ENCODE data around the gene TMEM42. TPM values are rescaled to one million over a fixed set of nuclear protein-coding genes. Genes with fewer than 3 reads are reported as not detected.

Gene TMEM42
- total and polyA plus RNA-seq, 10 donors = 9.5 to 32.4 (median 14.8) TPM

Other genes starting within 250 kb of the TMEM42 start
- gene ZNF197, start 236.9 kb upstream of the TMEM42 start, total RNA-seq = 10 to 100 TPM; 13.1 to 21.0 (median 17.4) TPM
- gene ZNF197, start 236.9 kb upstream of the TMEM42 start, polyA plus RNA-seq = 1 to 10 TPM; 4.9 to 6.7 (median 6.1) TPM
- 10 to 100 TPM in 6 of 7 donors, 1 to 10 TPM in 1; 9.8 to 19.3 (median 14.2) TPM for gene ZNF35, start 213.2 kb upstream of the TMEM42 start, total RNA-seq
- 1 to 10 TPM; 2.5 to 4.3 (median 3.5) TPM for gene ZNF35, start 213.2 kb upstream of the TMEM42 start, polyA plus RNA-seq
- 1 to 10 TPM; 3.2 to 5.9 (median 4.9) TPM for gene ZNF502, start 149.3 kb upstream of the TMEM42 start, total RNA-seq
- 1 to 10 TPM; 2.8 to 3.6 (median 3.6) TPM for gene ZNF502, start 149.3 kb upstream of the TMEM42 start, polyA plus RNA-seq
- 1 to 10 TPM; 5.0 to 8.5 (median 5.6) TPM for gene ZNF501, start 132.3 kb upstream of the TMEM42 start, total RNA-seq
- 1 to 10 TPM; 1.5 to 2.0 (median 1.8) TPM for gene ZNF501, start 132.3 kb upstream of the TMEM42 start, polyA plus RNA-seq
- 10 to 100 TPM; 13.5 to 25.6 (median 22.5) TPM for gene KIAA1143, start 100.3 kb upstream of the TMEM42 start, total RNA-seq
- 10 to 100 TPM in 1 of 3 donors, 1 to 10 TPM in 2; 6.8 to 14.2 (median 8.8) TPM for gene KIAA1143, start 100.3 kb upstream of the TMEM42 start, polyA plus RNA-seq
- 1 to 10 TPM; 1.0 to 5.2 (median 3.2) TPM for gene KIF15, start 100.1 kb upstream of the TMEM42 start, total RNA-seq
- 1 to 10 TPM in 2 of 3 donors, under 1 TPM in 1; 0.74 to 4.2 (median 1.2) TPM for gene KIF15, start 100.1 kb upstream of the TMEM42 start, polyA plus RNA-seq
- not detected for gene TGM4, start 12.7 kb downstream of the TMEM42 start, total RNA-seq
- not detected for gene TGM4, start 12.7 kb downstream of the TMEM42 start, polyA plus RNA-seq
- 10 to 100 TPM; 57.3 to 79.2 (median 70.1) TPM for gene ZDHHC3, start 114.3 kb downstream of the TMEM42 start, total RNA-seq
- gene ZDHHC3, start 114.3 kb downstream of the TMEM42 start, polyA plus RNA-seq = 10 to 100 TPM; 15.2 to 25.3 (median 17.4) TPM
- 10 to 100 TPM; 28.4 to 42.8 (median 33.6) TPM for gene EXOSC7, start 114.3 kb downstream of the TMEM42 start, total RNA-seq
- 10 to 100 TPM; 32.1 to 43.7 (median 43.1) TPM for gene EXOSC7, start 114.3 kb downstream of the TMEM42 start, polyA plus RNA-seq
- 100 to 1,000 TPM; 156 to 409 (median 295) TPM for gene CLEC3B, start 164.4 kb downstream of the TMEM42 start, total RNA-seq
- gene CLEC3B, start 164.4 kb downstream of the TMEM42 start, polyA plus RNA-seq = 100 to 1,000 TPM in 1 of 3 donors, 10 to 100 TPM in 2; 68.6 to 225 (median 91.3) TPM

Measured in spleen (tissue), 10 donors.